IPS DF 6.9 (cell line): ENCODE results near the gene CYBC1.
"Not testable (repeated sequence)": the region's sequence is repeated elsewhere in the genome, so short reads cannot be mapped to it uniquely, and the experiment has no call there.

Source experiments
- DNase-seq: peaks from one replicate; pipeline ENCODE4 v3.0.0-alpha.2; 2013; ENCODE audit warnings: low read depth, low spot score
- H3K27ac ChIP-seq: one replicate; pipeline ENCODE4 v1.5.1; 2013; ENCODE audit warnings: low read length, control low read depth
- H3K27me3 ChIP-seq: 2 replicates; pipeline ENCODE4 v1.6.1; 2013; ENCODE audit warnings: mild to moderate bottlenecking, low read length; ENCODE audit not compliant: control insufficient read depth, insufficient read depth
- H3K36me3 ChIP-seq: 2 replicates; pipeline ENCODE4 v1.6.1; 2013; ENCODE audit warnings: low read length; ENCODE audit not compliant: control insufficient read depth, insufficient read depth
- H3K4me1 ChIP-seq: 2 replicates; pipeline ENCODE4 v1.6.1; 2013; ENCODE audit warnings: low read length; ENCODE audit not compliant: control insufficient read depth, insufficient read depth
- H3K4me3 ChIP-seq: 2 replicates; pipeline ENCODE4 v1.5.1; 2013; ENCODE audit warnings: mild to moderate bottlenecking, low read length
- H3K9me3 ChIP-seq: 2 replicates; pipeline ENCODE4 v1.6.1; 2013; ENCODE audit warnings: low read length, inconsistent platforms; ENCODE audit not compliant: control insufficient read depth, insufficient read depth
- WGBS: extraction: QIAGEN DNeasy Blood & Tissue Kit; methylation state at CpG from one replicate; pipeline ENCODE4 v1.1.7; 2013; ENCODE audit warnings: mixed read lengths, missing lambda C conversion rate; ENCODE audit not compliant: insufficient read length, insufficient coverage; 5-methylcytosine and 5-hydroxymethylcytosine counted together

The CYBC1 gene

DNA sequence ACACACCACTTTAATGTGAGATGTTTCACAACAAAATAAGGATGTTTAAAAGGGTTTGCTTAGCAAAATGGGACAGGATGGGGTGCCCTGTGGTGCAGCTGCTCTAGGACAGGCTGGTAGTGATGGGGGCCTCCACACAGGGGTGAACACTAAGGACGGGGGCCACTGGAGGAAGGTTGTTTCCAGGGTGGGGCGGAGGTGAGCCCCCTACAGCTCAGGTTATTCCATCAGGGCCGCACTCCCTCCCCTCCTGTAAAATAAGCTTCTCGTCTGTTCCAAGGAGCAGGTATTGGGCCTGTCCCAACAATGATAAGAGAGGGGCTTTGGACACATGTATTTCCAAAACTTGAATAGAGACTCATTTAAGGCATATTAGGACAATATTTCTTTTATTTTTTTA is 34.3 kb downstream of the CYBC1 start:
- H3K4me1 ChIP-seq = no peaks in the 10 kb centered on the region
- WGBS = no CpG with 5 or more reads among the region's 4 CpGs

DNA sequence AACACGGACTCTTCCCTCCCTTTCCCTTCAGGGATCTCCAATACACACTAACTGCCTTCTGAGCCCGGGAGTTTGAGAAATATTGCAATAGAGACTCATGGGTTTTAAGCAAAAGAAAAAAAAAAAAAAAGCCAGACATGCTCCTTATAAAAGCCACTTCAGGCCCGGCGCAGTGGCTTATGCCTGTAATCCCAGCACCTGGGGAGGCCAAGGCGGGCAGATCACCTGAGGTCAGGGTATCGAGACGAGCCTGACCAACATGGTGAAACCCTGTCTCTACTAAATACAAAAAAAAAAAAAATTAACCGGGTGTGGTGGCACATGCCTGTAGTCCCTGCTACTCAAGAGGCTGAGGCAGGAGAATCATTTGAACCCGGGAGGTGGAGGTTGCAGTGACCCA is 34.8 kb downstream of the CYBC1 start:
- H3K27me3 ChIP-seq = no peaks in the 10 kb centered on the region
- WGBS = no CpG with 5 or more reads among the region's 9 CpGs

More for the DNA sequence above, 34.3 kb downstream of the CYBC1 start:
- no peak for DNase-seq
- Histone ChIP-seq H3K4me3 (no peak overlapping the region), H3K36me3 (no peaks in the 10 kb centered on the region), H3K9me3 (no peaks in the 10 kb centered on the region), H3K27ac (no peak overlapping the region), H3K27me3 (no peaks in the 10 kb centered on the region)

DNA sequence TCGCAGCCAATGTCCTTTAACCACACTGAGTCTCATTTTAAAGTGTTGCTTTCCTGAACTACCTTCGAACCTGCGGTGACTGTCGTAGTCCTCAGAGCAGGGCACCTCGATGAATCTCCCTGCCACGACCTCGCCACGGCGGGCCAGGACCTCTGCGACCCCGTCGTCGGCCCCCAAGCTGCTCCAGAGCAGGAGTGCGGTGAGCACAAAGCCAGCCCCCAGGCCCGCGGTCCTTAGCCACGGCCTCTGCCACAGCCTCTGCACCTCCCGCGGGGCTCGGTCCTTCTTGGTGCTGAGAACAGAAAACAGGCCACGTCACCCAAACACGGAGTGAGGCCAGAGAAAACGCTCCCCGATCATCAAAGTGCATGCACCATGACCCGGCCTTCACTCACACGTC is 35.2 kb downstream of the CYBC1 start:
- Histone ChIP-seq H3K27me3 (no peaks in the 10 kb centered on the region), H3K4me3 (no peak overlapping the region), H3K36me3 (no peaks in the 10 kb centered on the region), H3K27ac (no peak overlapping the region), H3K4me1 (no peaks in the 10 kb centered on the region), H3K9me3 (no peaks in the 10 kb centered on the region)
- no CpG with 5 or more reads among the region's 26 CpGs for WGBS
- no peak for DNase-seq

More for the DNA sequence above, 34.8 kb downstream of the CYBC1 start:
- Histone ChIP-seq H3K36me3 (no peaks in the 10 kb centered on the region), H3K27ac (no peak overlapping the region), H3K9me3 (no peaks in the 10 kb centered on the region), H3K4me1 (no peaks in the 10 kb centered on the region), H3K4me3 (no peak overlapping the region)
- DNase-seq = no peak

DNA sequence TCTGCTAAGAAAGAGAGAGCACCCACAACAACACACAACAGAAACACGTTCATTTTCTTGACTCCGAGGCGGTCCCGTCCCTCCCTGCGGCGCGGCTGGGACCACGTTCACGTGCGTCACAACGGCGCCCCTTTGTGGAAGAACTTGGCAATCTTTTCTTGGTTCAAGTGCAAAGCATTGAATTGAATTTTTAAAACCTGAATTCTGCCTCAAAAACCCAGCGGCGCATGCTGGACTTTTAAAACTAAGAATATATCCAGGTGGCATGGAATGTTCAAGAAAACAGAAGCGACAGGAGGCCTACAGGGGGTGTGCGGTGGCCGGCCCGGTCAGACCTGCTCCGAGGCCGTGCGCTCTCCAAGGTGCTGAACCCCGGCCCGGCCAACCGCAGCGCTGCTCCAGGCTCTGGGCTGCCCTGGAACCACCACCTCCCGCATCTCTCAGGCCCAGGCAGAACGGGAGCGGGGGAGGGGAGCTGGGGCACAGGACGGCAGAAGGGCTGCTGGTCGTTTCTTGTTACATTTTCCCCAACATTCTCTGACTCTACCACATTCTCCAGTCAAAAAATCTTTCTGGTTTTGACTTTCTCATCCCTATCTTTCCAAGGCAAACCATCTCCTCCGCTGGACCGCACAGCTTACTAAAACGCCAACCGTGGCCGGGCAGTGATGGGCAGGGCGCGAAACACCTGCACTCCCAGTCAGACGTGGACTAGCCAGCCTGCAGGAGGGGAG is 35.8 kb downstream of the CYBC1 start:
- H3K27ac ChIP-seq = no peak overlapping the region
- H3K27me3 ChIP-seq = no peaks in the 10 kb centered on the region
- no peaks in the 10 kb centered on the region for H3K9me3 ChIP-seq
- no peaks in the 10 kb centered on the region for H3K4me1 ChIP-seq
- no peaks in the 10 kb centered on the region for H3K36me3 ChIP-seq
- DNase-seq = peak; percentile 63
- WGBS = no CpG with 5 or more reads among the region's 38 CpGs
- no peak overlapping the region for H3K4me3 ChIP-seq

DNA sequence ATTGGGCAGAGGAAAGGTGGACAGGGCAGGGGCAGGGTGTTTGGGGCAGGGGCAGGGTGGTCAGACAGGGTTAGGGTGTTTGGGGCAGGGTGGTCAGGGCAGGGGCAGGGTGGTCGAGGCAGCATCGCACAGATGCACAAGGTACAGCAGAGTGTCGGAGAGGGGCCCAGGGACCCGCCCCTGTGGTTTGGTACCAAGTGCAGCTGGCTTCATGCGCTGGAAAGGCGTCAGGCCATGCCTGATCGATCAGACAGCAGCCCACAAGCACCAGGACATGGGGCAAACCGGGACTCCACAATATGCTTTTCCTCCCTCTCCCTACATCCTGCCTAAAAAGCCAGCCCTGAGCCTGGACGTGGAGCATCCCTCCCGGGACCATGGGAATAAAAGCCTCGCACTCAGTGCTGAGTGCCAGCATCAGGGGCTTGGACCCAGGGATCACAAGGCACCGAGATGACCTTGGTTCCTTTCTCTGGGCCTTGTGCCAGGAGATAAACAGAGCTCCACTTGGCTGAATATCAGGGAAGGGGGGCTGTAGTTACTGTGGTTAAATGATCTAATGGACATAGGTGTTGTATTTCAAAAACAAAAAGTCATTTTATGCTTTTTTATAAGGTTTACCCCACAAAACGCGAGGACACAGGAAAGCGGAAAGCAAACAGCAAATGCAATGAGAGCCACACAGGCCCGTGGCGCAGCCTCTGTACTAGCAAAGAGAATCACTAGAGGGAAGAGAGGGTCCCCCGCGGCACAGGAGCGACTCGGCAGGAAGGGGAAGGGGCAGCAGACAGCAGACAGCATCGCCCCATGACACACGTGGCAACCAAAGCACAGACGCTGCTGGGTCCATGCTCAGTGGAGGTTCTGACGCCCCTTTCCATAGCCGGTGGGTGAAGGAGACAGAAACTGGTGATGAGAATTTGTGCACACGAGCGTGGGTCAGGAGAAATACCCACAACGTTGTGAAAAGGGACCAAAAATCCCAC is 37.7 kb downstream of the CYBC1 start:
- Histone ChIP-seq H3K9me3 (no peaks in the 10 kb centered on the region), H3K4me3 (no peak overlapping the region), H3K27ac (no peak overlapping the region), H3K36me3 (no peaks in the 10 kb centered on the region), H3K27me3 (no peaks in the 10 kb centered on the region), H3K4me1 (no peaks in the 10 kb centered on the region)
- DNase-seq = no peak
- WGBS = no CpG with 5 or more reads among the region's 29 CpGs

DNA sequence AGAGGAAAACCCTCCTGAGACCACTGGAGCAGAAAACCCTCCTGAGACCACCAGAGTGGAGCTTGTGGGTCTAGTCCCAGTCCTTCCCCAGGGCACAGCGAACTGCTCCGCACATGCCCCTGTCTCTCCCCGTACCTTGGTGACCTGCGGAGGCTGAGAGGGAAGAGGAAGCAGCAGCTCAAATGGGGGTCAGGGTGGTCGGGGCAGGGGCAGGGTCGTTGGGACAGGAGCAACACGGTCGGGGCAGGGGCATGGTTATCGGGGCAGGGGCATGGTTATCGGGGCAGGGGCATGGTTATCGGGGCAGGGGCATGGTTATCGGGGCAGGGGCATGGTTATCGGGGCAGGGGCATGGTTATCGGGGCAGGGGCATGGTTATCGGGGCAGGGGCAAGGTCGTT is 38.5 kb downstream of the CYBC1 start:
- WGBS = no CpG with 5 or more reads among the region's 16 CpGs

DNA sequence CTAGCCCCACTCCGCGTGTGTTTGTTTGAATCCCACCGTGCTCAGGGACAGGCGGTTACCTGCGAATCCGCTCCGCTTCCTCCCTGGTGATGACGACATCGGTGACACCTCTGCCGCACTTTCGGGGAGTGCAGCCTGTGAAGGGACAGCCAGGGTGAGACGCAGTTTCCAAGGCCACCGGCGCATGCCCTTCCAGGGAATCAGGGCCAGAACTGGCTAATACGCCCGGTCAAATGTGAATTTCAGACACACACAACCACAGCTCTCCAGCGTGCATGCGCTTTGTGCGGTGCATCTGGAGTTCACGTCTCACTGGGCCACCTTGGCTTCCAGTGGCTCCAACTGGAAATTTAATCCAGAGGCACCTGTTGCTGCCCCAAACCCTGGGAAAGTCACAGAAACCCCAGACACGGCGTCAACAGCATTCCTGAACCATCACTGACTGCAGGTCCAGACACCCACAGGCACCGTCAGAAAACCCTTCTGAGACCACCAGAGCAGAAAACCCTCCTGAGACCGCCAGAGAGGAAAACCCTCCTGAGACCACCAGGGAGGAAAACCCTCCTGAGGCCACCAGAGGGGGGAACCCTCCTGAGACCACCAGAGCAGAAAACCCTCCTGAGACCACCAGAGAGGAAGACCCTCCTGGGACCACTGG is 39.0 kb downstream of the CYBC1 start:
- H3K9me3 ChIP-seq = no peaks in the 10 kb centered on the region
- WGBS = no CpG with 5 or more reads among the region's 24 CpGs
- no peak overlapping the region for H3K4me3 ChIP-seq
- DNase-seq = no peak
- H3K27ac ChIP-seq = no peak overlapping the region
- no peaks in the 10 kb centered on the region for H3K36me3 ChIP-seq
- no peaks in the 10 kb centered on the region for H3K4me1 ChIP-seq
- no peaks in the 10 kb centered on the region for H3K27me3 ChIP-seq

More for the DNA sequence above, 38.5 kb downstream of the CYBC1 start:
- not testable (repeated sequence) for H3K9me3 ChIP-seq, DNase-seq, H3K36me3 ChIP-seq, H3K4me3 ChIP-seq, H3K27me3 ChIP-seq, H3K4me1 ChIP-seq, H3K27ac ChIP-seq

DNA sequence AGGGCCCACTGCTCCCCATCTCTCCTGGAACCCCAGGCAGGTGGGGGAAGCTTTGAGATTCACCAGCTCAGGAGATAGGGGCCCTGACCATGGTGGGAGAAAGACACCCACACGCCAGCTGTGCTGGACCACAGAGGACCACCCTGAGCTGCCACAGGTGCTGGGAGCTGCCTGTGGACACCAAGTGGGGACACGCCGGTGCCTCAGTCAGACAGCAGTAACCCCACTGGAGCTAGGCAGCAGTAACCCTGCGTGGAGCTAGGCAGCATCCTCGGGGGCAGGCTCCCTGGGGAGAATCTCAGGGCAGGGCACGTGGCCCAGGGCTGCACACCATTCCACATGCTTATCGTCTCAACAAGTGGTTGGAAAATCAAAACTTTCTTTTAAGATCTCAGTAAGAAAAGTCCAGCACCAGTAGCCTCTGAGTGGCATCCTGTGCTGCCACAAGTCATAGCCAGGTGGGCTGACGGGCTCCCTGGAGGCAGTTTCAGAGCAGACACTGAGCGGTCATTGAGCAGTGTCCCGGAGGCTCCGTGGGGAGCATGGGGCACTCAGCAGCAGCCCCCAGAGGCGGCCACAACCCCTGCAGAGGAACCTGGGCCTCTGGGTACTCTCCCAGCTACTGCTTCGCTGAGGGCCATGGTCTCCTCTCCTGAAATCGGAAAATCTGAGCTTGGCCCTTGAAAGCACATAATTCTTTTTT is 40.4 kb downstream of the CYBC1 start:
- H3K27ac ChIP-seq = no peak overlapping the region
- H3K9me3 ChIP-seq = no peaks in the 10 kb centered on the region
- no peak for DNase-seq
- no peak overlapping the region for H3K4me3 ChIP-seq
- no peaks in the 10 kb centered on the region for H3K4me1 ChIP-seq
- no CpG with 5 or more reads among the region's 14 CpGs for WGBS
- H3K36me3 ChIP-seq = no peaks in the 10 kb centered on the region
- no peaks in the 10 kb centered on the region for H3K27me3 ChIP-seq

DNA sequence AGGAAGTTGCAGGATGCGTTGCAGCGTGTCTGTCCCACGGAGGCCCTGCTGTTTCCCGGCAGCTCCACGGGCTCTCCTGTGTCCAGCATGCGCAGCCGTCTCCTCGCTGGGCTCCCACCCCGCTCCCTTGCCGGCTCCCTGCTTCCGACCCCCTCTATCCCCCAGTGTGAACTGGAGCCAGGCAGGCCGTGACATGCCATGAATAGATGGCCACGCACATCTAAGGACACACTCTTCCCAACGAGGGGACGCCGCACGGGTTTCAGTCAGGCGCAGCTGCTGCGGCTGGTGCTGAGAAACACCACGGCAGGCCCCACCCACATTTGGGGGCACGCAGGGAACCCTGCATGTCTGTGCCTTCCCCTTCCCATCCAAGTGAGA is 41.6 kb downstream of the CYBC1 start:
- no peak overlapping the region for H3K27ac ChIP-seq
- H3K9me3 ChIP-seq = no peaks in the 10 kb centered on the region
- no peak overlapping the region for H3K4me3 ChIP-seq
- DNase-seq = no peak
- WGBS = no CpG with 5 or more reads among the region's 21 CpGs
- peaks cover 1% of the 10 kb centered on the region; the same call in 1 of the 2 replicates for H3K36me3 ChIP-seq
- H3K27me3 ChIP-seq = no peaks in the 10 kb centered on the region
- no peaks in the 10 kb centered on the region for H3K4me1 ChIP-seq
